Type B pancreatic cell (in vitro differentiated cells): ENCODE results near the gene CDC14A. TPM values are rescaled to one million over a fixed set of nuclear protein-coding genes. Genes with fewer than 3 reads are reported as not detected.

Experiments
- DNase-seq: peaks from one replicate; pipeline ENCODE4 v3.0.0; 2021; ENCODE audit warnings: mixed read lengths; ENCODE audit not compliant: unreplicated experiment; ENCODE audit errors: extremely low spot score
- H3K27ac Mint-ChIP-seq: 2 replicates; pipeline ENCODE4 v1.8.0; 2021; ENCODE audit warnings: mild to moderate bottlenecking, mixed read lengths
- H3K27me3 Mint-ChIP-seq: 2 replicates; pipeline ENCODE4 v1.8.0; 2021; ENCODE audit warnings: mixed read lengths
- H3K36me3 Mint-ChIP-seq: 2 replicates; pipeline ENCODE4 v1.8.0; 2021; ENCODE audit warnings: mixed read lengths
- H3K4me1 Mint-ChIP-seq: one replicate; pipeline ENCODE4 v1.8.0; 2021; ENCODE audit warnings: mixed read lengths; ENCODE audit not compliant: unreplicated experiment
- H3K4me3 Mint-ChIP-seq: 2 replicates; pipeline ENCODE4 v1.8.0; 2021; ENCODE audit warnings: mild to moderate bottlenecking, mixed read lengths
- H3K9me3 Mint-ChIP-seq: 2 replicates; pipeline ENCODE4 v1.8.0; 2021; ENCODE audit warnings: mixed read lengths
- total RNA-seq: library from RNA; stranded (reverse); gene quantifications from 2 replicates; pipeline ENCODE4 v1.2.1, GENCODE V29; 2021; ENCODE audit warnings: low replicate concordance
- TF ChIP-seq, protein P1 (sequence below): fragments of 200-600 bp; sonication (generic); conservative IDR thresholded peaks from 2 replicates; pipeline ENCODE4 v1.5.0; 2021; ENCODE audit warnings: antibody characterized with exemption, mild to moderate bottlenecking

Gene CDC14A
- total RNA-seq, 1 donor from 2014 or later = 11.4 TPM

DNA sequence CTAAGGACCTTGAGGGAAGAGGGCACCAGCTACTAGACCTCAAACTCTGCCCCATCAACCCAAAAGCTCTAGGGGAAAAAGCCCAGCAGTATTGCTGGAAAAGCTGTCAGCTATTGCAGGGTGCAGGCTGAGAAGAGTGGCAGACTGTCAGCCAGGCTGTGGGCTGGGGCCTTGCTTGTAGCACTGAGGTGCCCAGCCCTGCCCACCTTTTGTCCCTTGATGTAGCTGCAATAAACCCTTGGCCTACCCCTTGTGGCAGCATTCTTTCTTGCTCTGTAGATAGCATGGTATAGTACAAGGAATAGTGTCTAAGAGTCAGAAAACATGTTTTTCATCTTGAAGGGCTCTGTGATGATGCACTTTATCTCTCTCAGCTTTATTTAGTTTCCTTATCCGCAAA, 39.4 kb downstream of the CDC14A start:
- no peaks in the 10 kb centered on the region for H3K9me3 Mint-ChIP-seq
- DNase-seq = no peak

DNA sequence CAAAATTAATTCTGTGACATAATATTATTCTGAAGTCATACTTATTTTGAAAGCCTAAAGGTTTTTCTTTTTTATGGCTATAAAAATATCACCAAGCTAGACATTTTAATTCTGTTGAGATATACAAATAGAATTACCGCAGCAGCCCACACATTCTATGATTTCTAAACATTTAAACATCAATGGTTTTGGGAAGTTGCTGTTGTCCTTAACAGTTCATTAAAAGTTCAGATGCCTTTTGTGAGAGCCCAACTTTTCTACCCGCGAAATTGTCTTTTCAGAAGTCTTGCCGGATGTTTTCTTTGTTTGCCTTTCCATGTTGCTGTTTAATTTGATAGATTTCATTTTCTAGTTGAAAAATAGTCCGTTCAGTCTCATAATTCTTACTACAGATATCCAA, 40.5 kb downstream of the CDC14A start:
- Mint-ChIP-seq H3K4me1 (peaks cover 19% of the 10 kb centered on the region), H3K9me3 (no peaks in the 10 kb centered on the region), H3K36me3 (peaks cover 15% of the 10 kb centered on the region), H3K27ac (no peak overlapping the region), H3K27me3 (no peaks in the 10 kb centered on the region), H3K4me3 (no peak overlapping the region)
- DNase-seq = no peak
- TF ChIP-seq, protein P1, sequence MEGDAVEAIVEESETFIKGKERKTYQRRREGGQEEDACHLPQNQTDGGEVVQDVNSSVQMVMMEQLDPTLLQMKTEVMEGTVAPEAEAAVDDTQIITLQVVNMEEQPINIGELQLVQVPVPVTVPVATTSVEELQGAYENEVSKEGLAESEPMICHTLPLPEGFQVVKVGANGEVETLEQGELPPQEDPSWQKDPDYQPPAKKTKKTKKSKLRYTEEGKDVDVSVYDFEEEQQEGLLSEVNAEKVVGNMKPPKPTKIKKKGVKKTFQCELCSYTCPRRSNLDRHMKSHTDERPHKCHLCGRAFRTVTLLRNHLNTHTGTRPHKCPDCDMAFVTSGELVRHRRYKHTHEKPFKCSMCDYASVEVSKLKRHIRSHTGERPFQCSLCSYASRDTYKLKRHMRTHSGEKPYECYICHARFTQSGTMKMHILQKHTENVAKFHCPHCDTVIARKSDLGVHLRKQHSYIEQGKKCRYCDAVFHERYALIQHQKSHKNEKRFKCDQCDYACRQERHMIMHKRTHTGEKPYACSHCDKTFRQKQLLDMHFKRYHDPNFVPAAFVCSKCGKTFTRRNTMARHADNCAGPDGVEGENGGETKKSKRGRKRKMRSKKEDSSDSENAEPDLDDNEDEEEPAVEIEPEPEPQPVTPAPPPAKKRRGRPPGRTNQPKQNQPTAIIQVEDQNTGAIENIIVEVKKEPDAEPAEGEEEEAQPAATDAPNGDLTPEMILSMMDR = no peak

More for the DNA sequence above, 39.4 kb downstream of the CDC14A start:
- peaks cover 21% of the 10 kb centered on the region for H3K4me1 Mint-ChIP-seq
- no peak overlapping the region for H3K27ac Mint-ChIP-seq
- no peaks in the 10 kb centered on the region for H3K27me3 Mint-ChIP-seq
- peaks cover 15% of the 10 kb centered on the region for H3K36me3 Mint-ChIP-seq
- no peak overlapping the region for H3K4me3 Mint-ChIP-seq
- TF ChIP-seq, protein P1 = no peak

DNA sequence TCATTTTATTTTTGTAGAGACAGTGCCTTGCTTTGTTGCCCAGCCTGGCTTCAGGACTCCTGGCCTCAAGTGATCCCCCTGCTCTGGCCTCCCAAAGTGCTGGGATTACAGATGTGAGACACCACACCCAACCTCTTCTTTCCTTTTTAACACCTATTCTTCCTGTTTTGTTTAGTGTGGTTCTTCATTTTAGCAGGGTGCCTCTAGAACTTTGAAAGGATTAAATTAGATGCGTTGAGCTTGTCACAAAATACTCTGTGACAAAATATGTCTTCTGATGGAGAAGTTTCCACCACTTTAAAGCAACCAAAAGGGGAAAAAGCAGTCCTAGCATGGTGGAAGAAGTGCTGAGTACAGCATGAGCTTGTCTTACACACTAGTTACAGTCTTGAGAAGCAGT, 42.0 kb downstream of the CDC14A start:
- TF ChIP-seq, protein P1 = no peak

DNA sequence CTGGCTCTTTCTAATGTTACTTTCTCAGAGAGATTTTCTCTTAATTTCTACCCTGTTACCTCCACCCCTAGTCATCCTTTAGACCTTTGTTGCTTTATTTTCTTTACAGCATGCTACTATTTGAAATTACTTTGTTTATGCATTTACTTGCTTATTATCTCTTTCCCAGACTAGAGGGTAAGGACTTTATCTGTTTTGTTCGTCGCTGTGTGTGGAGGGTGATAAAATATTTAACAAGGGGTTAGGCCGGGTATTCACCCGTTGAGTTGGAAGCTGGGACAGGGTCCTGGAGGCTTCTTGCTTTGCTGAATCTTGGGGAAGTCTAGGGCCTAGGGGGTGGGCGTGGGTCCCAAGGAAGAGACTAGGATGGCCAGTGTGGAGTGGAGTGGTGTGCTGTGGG, 43.6 kb downstream of the CDC14A start:
- DNase-seq = no peak
- TF ChIP-seq, protein P1 = no peak
- Mint-ChIP-seq H3K27ac (no peak overlapping the region), H3K27me3 (no peaks in the 10 kb centered on the region), H3K9me3 (no peaks in the 10 kb centered on the region), H3K4me1 (peaks cover 18% of the 10 kb centered on the region), H3K36me3 (peaks cover 11% of the 10 kb centered on the region), H3K4me3 (no peak overlapping the region)

More for the DNA sequence above, 42.0 kb downstream of the CDC14A start:
- no peak overlapping the region for H3K27ac Mint-ChIP-seq
- peaks cover 15% of the 10 kb centered on the region for H3K4me1 Mint-ChIP-seq
- no peak overlapping the region for H3K4me3 Mint-ChIP-seq
- no peaks in the 10 kb centered on the region for H3K9me3 Mint-ChIP-seq
- peaks cover 15% of the 10 kb centered on the region for H3K36me3 Mint-ChIP-seq
- no peaks in the 10 kb centered on the region for H3K27me3 Mint-ChIP-seq
- no peak for DNase-seq

DNA sequence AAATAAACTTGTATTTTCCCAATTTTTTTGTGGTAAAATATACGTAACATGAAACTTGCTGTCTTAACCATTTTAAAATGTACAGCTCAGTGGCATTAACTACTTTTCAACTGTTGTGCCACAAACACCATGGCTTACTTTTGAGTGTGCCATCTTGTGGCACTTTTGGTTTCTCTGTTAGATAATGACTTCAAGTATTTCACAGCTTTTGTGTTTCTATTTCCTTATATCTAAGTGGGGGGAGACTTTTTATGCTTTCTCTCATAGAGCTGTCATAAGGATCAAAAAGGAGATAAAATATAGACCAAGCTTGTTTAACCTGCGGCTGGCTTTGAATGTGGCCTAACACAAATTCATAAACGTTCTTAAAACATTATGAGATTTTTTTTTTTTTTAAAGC, 44.3 kb downstream of the CDC14A start:
- Mint-ChIP-seq H3K9me3 (no peaks in the 10 kb centered on the region), H3K27me3 (no peaks in the 10 kb centered on the region), H3K27ac (no peak overlapping the region), H3K36me3 (peaks cover 11% of the 10 kb centered on the region), H3K4me1 (peaks cover 16% of the 10 kb centered on the region), H3K4me3 (no peak overlapping the region)
- TF ChIP-seq, protein P1 = no peak
- no peak for DNase-seq

DNA sequence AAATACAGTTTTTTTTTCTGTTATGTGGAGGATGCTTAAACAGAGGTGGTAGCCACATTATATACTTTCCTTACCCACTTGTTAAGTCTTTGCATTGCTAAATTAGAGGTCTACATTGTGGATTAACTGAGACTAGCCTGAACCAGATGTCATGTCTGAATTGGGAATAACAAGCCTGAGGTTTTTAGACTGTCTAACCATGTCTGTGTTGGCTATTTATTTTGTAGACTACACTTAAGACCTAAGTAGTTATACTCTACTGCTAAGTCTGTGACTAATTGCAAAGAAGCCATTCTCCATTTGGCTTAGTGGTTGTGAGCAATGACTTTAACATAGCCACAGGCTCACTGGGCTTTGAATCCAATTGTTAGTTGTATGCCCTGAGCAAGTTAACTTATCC, 45.4 kb downstream of the CDC14A start:
- no peak overlapping the region for H3K27ac Mint-ChIP-seq
- H3K4me3 Mint-ChIP-seq = no peak overlapping the region
- DNase-seq = no peak

More for the DNA sequence above, 45.4 kb downstream of the CDC14A start:
- Mint-ChIP-seq H3K36me3 (peaks cover 11% of the 10 kb centered on the region), H3K27me3 (no peaks in the 10 kb centered on the region), H3K9me3 (no peaks in the 10 kb centered on the region), H3K4me1 (peaks cover 16% of the 10 kb centered on the region)
- TF ChIP-seq, protein P1 = no peak
